ENCODE data around the gene B4GALNT1.

The B4GALNT1 gene

DNA sequence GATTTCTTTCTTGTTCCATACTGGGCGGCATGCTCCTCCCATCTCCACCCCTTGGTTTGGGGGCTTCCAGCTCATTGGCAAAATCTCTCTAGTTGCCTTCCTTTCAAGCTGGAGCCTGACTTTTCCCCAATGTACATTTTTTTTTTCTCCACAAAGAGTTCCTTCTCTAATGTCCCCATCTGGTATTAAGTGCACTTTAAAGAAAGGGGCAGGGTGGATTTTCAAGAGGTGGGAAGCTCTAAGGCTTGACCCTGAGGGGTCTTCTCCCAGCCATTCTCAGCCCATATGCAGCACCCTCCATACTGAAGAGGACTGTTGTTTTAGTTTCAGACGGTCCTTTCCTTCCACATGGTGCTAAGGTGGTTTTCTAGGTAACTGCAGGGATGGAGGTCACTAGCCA is 47.8 kb downstream of the B4GALNT1 start:
- DNase-seq (ENCODE audit: low read depth): no peak

DNA sequence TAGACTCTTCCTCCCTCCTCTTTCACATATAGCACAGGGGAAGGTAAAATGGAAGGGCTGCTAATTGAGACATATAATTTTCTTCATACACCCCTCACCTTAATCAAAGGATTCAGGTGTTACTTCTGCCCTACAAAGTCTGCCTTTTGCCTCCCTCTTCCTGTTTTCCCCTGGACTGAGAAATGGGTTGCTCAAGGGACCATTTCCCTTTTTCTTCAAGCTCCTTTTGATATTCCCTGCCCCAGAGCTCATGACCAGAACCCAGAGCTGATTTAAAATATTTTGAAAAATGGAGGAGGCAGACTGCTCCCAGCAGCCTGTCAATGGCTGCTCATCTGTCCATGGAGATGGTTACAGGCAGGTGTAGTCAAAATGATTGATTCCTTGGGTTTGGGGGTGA is 48.3 kb downstream of the B4GALNT1 start:
- no peak for DNase-seq (ENCODE audit: low read depth)

DNA sequence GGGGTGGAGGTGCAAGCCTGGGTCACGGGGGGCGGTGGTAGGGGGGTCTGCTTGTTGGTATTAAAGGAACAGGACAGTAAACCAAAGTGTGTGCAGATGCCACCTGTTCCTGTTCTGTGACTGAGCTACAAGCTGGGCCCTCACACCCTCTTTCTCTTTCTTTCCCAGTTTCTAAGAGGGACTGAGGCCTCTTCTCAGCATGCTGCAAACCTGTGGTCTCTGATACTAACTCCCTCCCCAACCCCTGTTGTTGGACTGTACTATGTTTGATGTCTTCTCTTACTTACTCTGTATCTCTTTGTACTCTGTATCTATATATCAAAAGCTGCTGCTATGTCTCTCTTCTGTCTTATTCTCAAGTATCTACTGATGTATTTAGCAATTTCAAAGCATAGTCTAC is 49.0 kb downstream of the B4GALNT1 start:
- DNase-seq (ENCODE audit: low read depth): no peak

- DNase-seq (ENCODE audit: low read depth): peak; percentile 82
Measured at GRCh38 chr12:57583008-57583831, 49.8 kb downstream of the B4GALNT1 start.

DNA sequence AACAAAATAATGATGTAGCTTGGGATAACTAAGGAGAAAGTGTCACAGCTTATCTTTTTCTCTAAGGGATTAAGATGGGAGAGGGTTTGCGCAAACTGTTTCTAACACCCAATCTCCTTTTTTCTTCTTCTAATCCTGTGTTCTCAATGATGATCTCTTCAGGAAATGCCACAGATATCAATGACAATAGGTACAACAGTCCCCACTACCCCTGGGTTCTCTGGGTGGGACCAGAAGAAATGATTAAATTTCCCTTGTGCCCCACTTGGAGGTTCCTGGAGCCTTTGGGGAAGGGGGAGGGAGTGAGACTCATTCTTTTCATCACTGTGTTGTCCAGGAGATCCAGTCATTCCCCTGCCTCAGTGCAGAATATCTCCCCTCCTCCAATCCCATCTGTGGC is 50.6 kb downstream of the B4GALNT1 start:
- DNase-seq (ENCODE audit: low read depth): no peak

- DNase-seq (ENCODE audit: low read depth): no peak
Measured at GRCh38 chr12:57581802-57582201, 51.2 kb downstream of the B4GALNT1 start.

GRCh38 chr12:57580466-57580795 is 52.6 kb downstream of the B4GALNT1 start:
- DNase-seq (ENCODE audit: low read depth): no peak

DNA sequence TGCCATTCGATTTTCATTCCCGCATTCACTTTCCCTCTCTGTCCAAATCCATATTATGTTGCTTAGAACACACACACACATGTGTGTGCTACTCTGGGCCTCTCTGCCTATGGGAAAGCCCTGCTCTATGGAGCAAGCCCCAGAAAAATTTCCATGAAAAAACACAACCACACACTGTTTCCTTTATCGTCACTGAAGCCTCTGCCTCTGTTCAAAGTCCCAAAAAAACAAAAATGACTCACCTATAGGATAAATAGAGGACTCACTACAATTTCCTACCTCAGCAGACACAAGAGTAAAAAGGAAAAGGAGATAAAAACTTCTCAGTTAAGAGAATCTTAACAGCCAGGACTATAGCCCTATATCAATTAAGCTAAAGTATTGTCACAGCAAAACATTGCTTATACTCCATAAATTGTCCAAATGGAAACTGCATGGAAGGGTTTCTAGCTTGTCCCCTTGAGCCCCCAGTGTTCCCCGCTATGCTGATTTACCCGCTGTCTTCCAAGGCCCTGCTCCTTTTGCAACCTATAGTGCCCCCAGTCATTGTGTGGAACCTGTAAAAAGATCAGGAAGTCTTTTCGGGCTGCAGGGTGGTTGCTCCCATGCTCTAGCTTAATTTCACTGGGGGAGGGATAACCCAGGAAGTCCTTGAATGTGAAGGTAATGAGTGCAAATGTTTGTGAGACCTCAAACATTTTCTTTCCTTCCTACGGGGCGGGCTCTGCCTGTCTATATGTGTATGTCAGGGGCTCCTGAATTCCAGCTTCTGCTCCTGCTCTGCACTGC is 53.1 kb downstream of the B4GALNT1 start:
- no peak for DNase-seq (ENCODE audit: low read depth)

DNA sequence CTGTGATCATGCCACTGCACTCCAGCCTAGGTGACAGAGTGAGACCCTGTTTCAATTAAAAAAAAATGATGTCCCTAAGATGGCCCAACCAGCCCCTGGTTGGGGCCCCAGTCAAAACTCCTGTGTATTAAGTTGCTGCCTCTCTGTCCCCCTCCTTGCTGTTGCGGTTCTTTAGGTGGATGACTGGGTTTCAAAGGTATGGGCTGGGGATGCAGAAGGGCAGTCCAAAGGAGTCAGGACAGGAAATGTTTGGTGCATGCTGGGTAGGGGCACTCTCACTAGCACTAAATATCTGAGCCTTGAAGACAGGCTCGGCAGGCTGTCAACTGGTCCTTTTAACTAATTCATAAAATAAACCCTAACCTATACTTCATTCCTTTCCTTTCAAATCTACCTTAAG is 54.0 kb downstream of the B4GALNT1 start:
- DNase-seq (ENCODE audit: low read depth): no peak

DNA sequence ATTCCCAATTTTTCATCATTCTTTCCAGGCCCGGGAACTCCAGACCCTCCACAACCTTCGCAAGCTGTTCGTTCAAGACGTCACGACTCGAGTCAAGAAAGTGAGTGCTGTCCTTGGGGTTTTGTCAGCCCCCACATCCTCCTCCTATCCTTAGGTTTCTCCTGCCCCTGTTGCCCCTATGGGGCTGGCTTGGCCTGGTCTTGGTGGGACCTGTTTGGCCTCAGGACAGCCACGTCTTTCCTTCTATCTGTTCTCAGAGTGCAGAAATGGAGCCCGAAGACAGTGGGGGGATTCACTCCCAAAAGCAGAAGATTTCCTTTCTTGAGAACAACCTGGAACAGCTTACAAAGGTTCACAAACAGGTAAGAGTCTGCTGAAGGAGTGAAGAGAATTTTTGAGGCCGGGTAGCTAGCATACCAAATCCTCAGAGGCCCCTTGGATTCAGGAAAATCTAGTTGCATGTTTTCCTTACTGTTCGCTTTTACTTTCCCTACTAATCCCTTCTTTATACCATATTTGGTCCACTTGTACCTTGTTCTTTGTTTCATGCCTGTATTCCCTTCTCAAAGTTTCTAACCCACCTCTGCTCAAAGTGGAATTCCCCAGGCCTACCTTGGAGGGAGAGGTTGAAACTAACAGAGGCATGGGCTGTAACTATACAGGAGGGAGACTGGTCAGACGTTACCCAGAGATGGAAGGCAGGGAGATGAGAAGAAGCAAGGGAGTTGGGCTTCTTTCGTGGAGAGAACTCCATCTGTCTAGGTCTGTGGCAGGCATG is 54.8 kb downstream of the B4GALNT1 start:
- DNase-seq (ENCODE audit: low read depth): no peak

DNA sequence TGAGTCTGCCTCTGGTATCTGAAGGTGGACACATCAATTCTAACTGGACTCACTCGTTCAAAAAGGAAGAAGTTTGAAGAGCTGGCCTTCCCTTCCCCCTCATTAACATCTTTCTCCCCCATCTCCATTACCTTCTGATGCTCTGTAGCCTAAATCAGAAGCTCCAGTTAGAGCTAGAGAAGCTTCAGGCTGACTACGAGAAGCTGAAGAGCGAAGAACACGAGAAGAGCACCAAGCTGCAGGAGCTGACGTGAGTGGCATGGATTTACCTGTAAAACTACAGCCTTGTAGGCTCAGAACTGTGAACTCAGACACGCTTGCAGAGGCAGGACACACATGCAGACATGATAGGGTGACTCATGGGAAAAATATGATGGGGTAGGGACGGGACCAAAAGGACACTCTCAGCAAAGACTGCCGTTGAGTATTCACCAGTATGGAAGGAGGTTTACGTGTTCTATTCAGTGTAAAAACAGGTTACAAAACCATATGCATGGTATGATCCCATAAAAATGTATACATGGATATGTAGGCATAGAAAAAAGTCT is 56.3 kb downstream of the B4GALNT1 start:
- DNase-seq (ENCODE audit: low read depth): no peak
